GM12878 (cell line): ENCODE measurements around the gene ATXN2. TPM values are rescaled to one million over a fixed set of nuclear protein-coding genes. Genes with fewer than 3 reads are reported as not detected.

Source experiments
- ATAC-seq: fragments of 200-7000 bp; cut with Tn5 transposase; 3 replicates; pipeline ENCODE4 v1.9.1; 2020; ENCODE audit warnings: mild to moderate bottlenecking, moderate library complexity
- BruUV-seq: library from RNA; stranded (reverse); fragments of 400-500 nt; replicated peaks from 2 replicates; lab custom pipeline; 2021; lab: Mats Ljungman, UMichigan
- CTCF ChIA-PET: fragments of 300-600 bp; sonication (Branson Sonifier 250); formaldehyde crosslinking; extraction: SDS; loops from one replicate; lab custom pipeline; 2021; ENCODE audit warnings: inconsistent platforms; lab: Yijun Ruan, JAX
- POLR2A ChIA-PET: fragments of 350-600 bp; formaldehyde crosslinking; extraction: SDS; loops from one replicate; lab custom pipeline; 2021; ENCODE audit warnings: inconsistent platforms; lab: Charles Lee
- RAD21 ChIA-PET: fragments of 300-600 bp; sonication (Branson Sonifier 250); formaldehyde crosslinking; loops from one replicate; lab custom pipeline; 2023; ENCODE audit warnings: antibody characterized with exemption; ENCODE audit not compliant: unreplicated experiment; lab: Charles Lee
- SMC1A ChIA-PET: fragments of 300-600 bp; sonication (Branson Sonifier 250); formaldehyde crosslinking; loops from one replicate; lab custom pipeline; 2023; ENCODE audit not compliant: unreplicated experiment, uncharacterized antibody; lab: Charles Lee
- DNase-seq: peaks from one replicate; pipeline ENCODE4 v3.0.0-alpha.2; 2011; ENCODE audit warnings: low read depth, low spot score
- FAIRE-seq: peaks from 3 replicates; lab custom pipeline; 2011; peaks lifted over from hg19 to GRCh38; lab: Jason Lieb, UNC
- H2AFZ ChIP-seq: 2 replicates; pipeline ENCODE4 v1.6.0; 2011; ENCODE audit warnings: low read depth, low read length, control low read depth; ENCODE audit not compliant: control insufficient read depth
- H3K27ac ChIP-seq: 2 replicates; pipeline ENCODE4 v1.5.1; 2011; ENCODE audit warnings: control low read depth; ENCODE audit not compliant: control insufficient read depth, insufficient read depth
- H3K27me3 ChIP-seq, 2 experiments: replicated peaks in 1 of 2; 2 replicates each; pipeline versions ENCODE4 v1.6.0 to v1.6.1; 2011; ENCODE audit warnings: low read length in 1 of 2; ENCODE audit not compliant: control insufficient read depth in 2 of 2, insufficient read depth in 2 of 2
- H3K36me3 ChIP-seq, 2 experiments: 2 replicates each; pipeline ENCODE4 v1.5.1; 2011; ENCODE audit warnings: low read length in 1 of 2; ENCODE audit not compliant: control insufficient read depth in 2 of 2, insufficient read depth in 2 of 2
- H3K4me1 ChIP-seq: 2 replicates; pipeline ENCODE4 v1.6.1; 2011; ENCODE audit warnings: mild to moderate bottlenecking, low read length, moderate library complexity, mixed read lengths; ENCODE audit not compliant: control insufficient read depth, insufficient read depth
- H3K4me2 ChIP-seq: 2 replicates; pipeline ENCODE4 v1.6.0; 2011; ENCODE audit warnings: control low read depth; ENCODE audit not compliant: control insufficient read depth, insufficient read depth
- H3K4me3 ChIP-seq: fragments of 200-600 bp; sonication (generic); 2 replicates; pipeline ENCODE4 v1.5.1; 2016
- H3K79me2 ChIP-seq: 2 replicates; pipeline ENCODE4 v1.6.0; 2011; ENCODE audit warnings: low read length; ENCODE audit not compliant: control insufficient read depth, insufficient read depth
- H3K9ac ChIP-seq: 2 replicates; pipeline ENCODE4 v1.8.0; 2011; ENCODE audit warnings: low read length, control low read depth, mixed read lengths; ENCODE audit not compliant: control insufficient read depth, insufficient read depth
- H3K9me3 ChIP-seq: replicated peaks from 3 replicates; pipeline ENCODE4 v1.5.1; 2011; ENCODE audit warnings: mild to moderate bottlenecking, low read length; ENCODE audit not compliant: control insufficient read depth, insufficient read depth
- H4K20me1 ChIP-seq: 2 replicates; pipeline ENCODE4 v1.6.0; 2011; ENCODE audit not compliant: control insufficient read depth, insufficient read depth
- BCL11A ChIP-seq: IDR thresholded peaks from 2 replicates; pipeline ENCODE4 v1.6.1; 2011; ENCODE audit warnings: low read depth, low read length
- BRCA1 ChIP-seq: IDR thresholded peaks from 2 replicates; pipeline ENCODE4 v1.6.1; 2011; ENCODE audit warnings: low read depth, low read length, improper control_type of control experiment
- CREM ChIP-seq: IDR thresholded peaks from 2 replicates; pipeline ENCODE4 v1.6.1; 2014; ENCODE audit warnings: antibody characterized with exemption, low read depth
- ESRRA ChIP-seq: IDR thresholded peaks from 2 replicates; pipeline ENCODE4 v1.6.1; 2012; ENCODE audit warnings: mild to moderate bottlenecking, low read length, improper control_type of control experiment
- ETV6 ChIP-seq, 2 experiments: fragments of 450-650 bp in 1 of 2; IDR thresholded peaks in 1 of 2; conservative IDR thresholded peaks in 1 of 2; 2 replicates each; pipeline ENCODE4 v1.6.1; 2014; ENCODE audit warnings: antibody characterized with exemption in 1 of 2, borderline replicate concordance in 1 of 2, low read depth in 1 of 2, mild to moderate bottlenecking in 1 of 2, moderate library complexity in 1 of 2
- HDAC2 ChIP-seq: fragments of 200-600 bp; sonication (generic); IDR thresholded peaks from 2 replicates; pipeline ENCODE4 v1.6.1; 2017
- IKZF2 ChIP-seq, 2 experiments: fragments of 450-650 bp; IDR thresholded peaks; 2 replicates each; pipeline ENCODE4 v1.6.1; 2017; ENCODE audit warnings: mild to moderate bottlenecking in 2 of 2, moderate library complexity in 2 of 2
- IRF5 ChIP-seq: fragments of 450-650 bp; IDR thresholded peaks from 2 replicates; pipeline ENCODE4 v1.6.1; 2017; ENCODE audit warnings: borderline replicate concordance
- JUNB ChIP-seq: IDR thresholded peaks from 2 replicates; pipeline ENCODE4 v1.6.1; 2016; ENCODE audit warnings: antibody characterized with exemption, mild to moderate bottlenecking
- MAX ChIP-seq: IDR thresholded peaks from 2 replicates; pipeline ENCODE4 v1.6.1; 2012; ENCODE audit warnings: low read depth, low read length, improper control_type of control experiment
- MYB ChIP-seq: fragments of 150-350 bp; IDR thresholded peaks from 2 replicates; pipeline ENCODE4 v1.6.1; 2014; ENCODE audit warnings: mild to moderate bottlenecking, low read depth, low read length, borderline replicate concordance
- POLR2A ChIP-seq: IDR thresholded peaks from 2 replicates; pipeline ENCODE4 v1.6.1; 2011; ENCODE audit warnings: low read depth, mild to moderate bottlenecking, low read length
- RBBP5 ChIP-seq: fragments of 200-600 bp; sonication (generic); conservative IDR thresholded peaks from 2 replicates; pipeline ENCODE4 v1.6.1; 2016
- SMARCA5 ChIP-seq: fragments of 450-650 bp; IDR thresholded peaks from 2 replicates; pipeline ENCODE4 v1.6.1; 2017; ENCODE audit warnings: mild to moderate bottlenecking
- SUZ12 ChIP-seq: fragments of 200-600 bp; sonication (generic); IDR thresholded peaks from one replicate; pipeline ENCODE4 v1.6.1; 2018; ENCODE audit warnings: antibody characterized with exemption, mild to moderate bottlenecking; ENCODE audit not compliant: unreplicated experiment
- TBL1XR1 ChIP-seq: IDR thresholded peaks from 2 replicates; pipeline ENCODE4 v1.6.1; 2012; ENCODE audit warnings: low read depth, low read length, improper control_type of control experiment
- ZNF24 ChIP-seq: fragments of 450-650 bp; IDR thresholded peaks from 2 replicates; pipeline ENCODE4 v1.6.1; 2017; ENCODE audit warnings: antibody characterized with exemption, mild to moderate bottlenecking
- WGBS: methylation state at CpG from one replicate; pipeline ENCODE4 v1.1.6; 2016; ENCODE audit warnings: low lambda C conversion rate; ENCODE audit not compliant: insufficient replicate concordance, insufficient coverage; ENCODE audit errors: missing lambda C conversion rate; 5-methylcytosine and 5-hydroxymethylcytosine counted together
- in situ Hi-C: fragments of 300-500 bp; cut with MboI; formaldehyde crosslinking; loops from 9 replicates; pipeline ENCODE4 v1.14.3; 2018; ENCODE audit warnings: mixed read lengths
- intact Hi-C: fragments of 100-400 bp; cut with micrococcal nuclease; formaldehyde crosslinking; loops from one replicate; pipeline ENCODE4 v1.14.2; 2022; ENCODE audit not compliant: unreplicated experiment
- polyA plus RNA-seq, 11 experiments: library from polyadenylated mRNA; depleted of rRNA in 4 of 11; unstranded in 6 of 11; stranded (reverse) in 5 of 11; fragments of >200 nt; fragmentation: Nextera tagmentation in 4 of 11; fragmentation: Illumina TruSeq in 1 of 11; extraction: Ambion mirVana in 4 of 11; extraction: Trizol in 1 of 11; gene quantifications; 1 replicate in 1 of 11; 2 replicates in 10 of 11; pipeline versions ENCODE4 v1.2.1 to v1.2.3, GENCODE V29; 2011 to 2016; ENCODE audit warnings: inconsistent platforms in 2 of 11, missing spikeins in 2 of 11, low read depth in 1 of 11
- total RNA-seq, 4 experiments: library from RNA; depleted of rRNA in 3 of 4; stranded (reverse); fragments of >200 nt in 3 of 4; fragmentation: Illumina TruSeq in 1 of 4; extraction: Trizol in 1 of 4; gene quantifications; 2 replicates each; pipeline versions ENCODE4 v1.2.1 to v1.2.3, GENCODE V29; 2013 to 2021
- TF ChIP-seq, protein P1 (sequence below): fragments of 450-650 bp; IDR thresholded peaks from 2 replicates; pipeline ENCODE4 v1.6.1; 2017; ENCODE audit warnings: antibody characterized with exemption, mild to moderate bottlenecking, moderate library complexity
- TF ChIP-seq, protein P2 (sequence below): fragments of 450-650 bp; IDR thresholded peaks from 2 replicates; pipeline ENCODE4 v1.6.1; 2017; ENCODE audit warnings: mild to moderate bottlenecking

ATXN2 gene
- total and polyA plus RNA-seq, 10 of the 15 experiments (the other 5 are each of a cell fraction or from before 2014, with no cell fraction given): 8.8 to 31.5 (median 19.0) TPM

DNA sequence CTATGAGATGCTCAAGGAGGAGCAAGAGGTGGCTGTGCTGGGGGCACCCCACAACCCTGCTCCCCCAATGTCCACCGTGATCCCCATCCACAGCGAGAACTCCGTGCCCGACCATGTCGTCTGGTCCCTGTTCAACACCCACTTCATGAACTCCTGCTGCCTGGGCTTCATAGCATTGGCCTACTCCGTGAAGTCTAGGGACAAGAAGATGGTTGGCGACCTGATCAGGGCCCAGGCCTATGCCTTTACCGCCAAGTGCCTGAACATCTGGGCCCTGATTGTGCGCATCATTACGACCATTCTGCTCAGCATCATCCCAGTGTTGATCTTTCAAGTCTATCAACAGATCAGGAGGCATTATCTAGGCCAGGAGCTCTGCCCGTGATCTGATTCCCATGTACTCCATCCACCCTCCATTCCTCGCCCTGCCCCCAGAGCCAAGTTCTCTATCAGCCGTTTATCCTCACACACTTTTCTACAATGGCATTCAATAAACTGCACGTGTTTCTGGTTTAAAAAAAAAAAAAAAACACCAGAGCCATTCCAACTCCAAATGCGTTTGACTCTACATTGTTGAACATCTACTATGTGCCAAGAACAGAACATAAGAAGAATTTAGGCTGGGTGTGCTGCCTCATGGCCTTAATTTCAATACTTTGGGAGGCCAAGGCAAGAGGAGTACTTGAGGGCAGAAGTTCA, 17.5 kb downstream of the ATXN2 start:
- H3K4me2 ChIP-seq: no peak overlapping the region
- H3K27me3 ChIP-seq: no peaks in the 10 kb centered on the region
- H3K27ac ChIP-seq: no peak overlapping the region
- no peak for ATAC-seq
- DNase-seq: no peak
- no peaks in the 10 kb centered on the region; the same call in 1 of the 2 replicates for H4K20me1 ChIP-seq
- H3K36me3 ChIP-seq: peaks cover 1 to 6% of the 10 kb centered on the region in 2 experiments; a peak in 3 of 4 replicates
- no TSS peak for BruUV-seq
- FAIRE-seq: no peak
- peaks cover 49% of the 10 kb centered on the region for H3K79me2 ChIP-seq
- H3K9ac ChIP-seq: no peak overlapping the region
- POLR2A ChIA-PET: no interaction called here
- intact Hi-C loops (no loop called here), in situ Hi-C loops (no loop called here)
- RAD21 ChIA-PET: no interaction called here
- over 99% methylated on average over 15 of the region's 15 CpGs for WGBS
- SMC1A ChIA-PET: no interaction called here
- CTCF ChIA-PET: no interaction called here
- no peaks in the 10 kb centered on the region for H3K9me3 ChIP-seq
- H3K4me1 ChIP-seq: peaks cover 6% of the 10 kb centered on the region
- H3K4me3 ChIP-seq: no peak overlapping the region
- no peak overlapping the region for H2AFZ ChIP-seq
- TF ChIP-seq HDAC2 (no peak), SMARCA5 (no peak), ZNF24 (no peak), IRF5 (no peak), BCL11A (no peak), JUNB (no peak), IKZF2 (IDR thresholded peaks at IDR 0.05) (no peak), TBL1XR1 (no peak), MYB (no peak), BRCA1 (no peak), RBBP5 (no peak), ESRRA (no peak), POLR2A (no peak), MAX (no peak), CREM (no peak), ETV6 (conservative IDR thresholded peaks at IDR 0.05 in 1 of 2, IDR thresholded peaks at IDR 0.05 in 1 of 2; ENCODE audit: borderline replicate concordance in 1 of 2, low read depth in 1 of 2) (no peak), SUZ12 (no peak)
- TF ChIP-seq, protein P1, sequence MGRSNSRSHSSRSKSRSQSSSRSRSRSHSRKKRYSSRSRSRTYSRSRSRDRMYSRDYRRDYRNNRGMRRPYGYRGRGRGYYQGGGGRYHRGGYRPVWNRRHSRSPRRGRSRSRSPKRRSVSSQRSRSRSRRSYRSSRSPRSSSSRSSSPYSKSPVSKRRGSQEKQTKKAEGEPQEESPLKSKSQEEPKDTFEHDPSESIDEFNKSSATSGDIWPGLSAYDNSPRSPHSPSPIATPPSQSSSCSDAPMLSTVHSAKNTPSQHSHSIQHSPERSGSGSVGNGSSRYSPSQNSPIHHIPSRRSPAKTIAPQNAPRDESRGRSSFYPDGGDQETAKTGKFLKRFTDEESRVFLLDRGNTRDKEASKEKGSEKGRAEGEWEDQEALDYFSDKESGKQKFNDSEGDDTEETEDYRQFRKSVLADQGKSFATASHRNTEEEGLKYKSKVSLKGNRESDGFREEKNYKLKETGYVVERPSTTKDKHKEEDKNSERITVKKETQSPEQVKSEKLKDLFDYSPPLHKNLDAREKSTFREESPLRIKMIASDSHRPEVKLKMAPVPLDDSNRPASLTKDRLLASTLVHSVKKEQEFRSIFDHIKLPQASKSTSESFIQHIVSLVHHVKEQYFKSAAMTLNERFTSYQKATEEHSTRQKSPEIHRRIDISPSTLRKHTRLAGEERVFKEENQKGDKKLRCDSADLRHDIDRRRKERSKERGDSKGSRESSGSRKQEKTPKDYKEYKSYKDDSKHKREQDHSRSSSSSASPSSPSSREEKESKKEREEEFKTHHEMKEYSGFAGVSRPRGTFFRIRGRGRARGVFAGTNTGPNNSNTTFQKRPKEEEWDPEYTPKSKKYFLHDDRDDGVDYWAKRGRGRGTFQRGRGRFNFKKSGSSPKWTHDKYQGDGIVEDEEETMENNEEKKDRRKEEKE: no peak
- TF ChIP-seq, protein P2, sequence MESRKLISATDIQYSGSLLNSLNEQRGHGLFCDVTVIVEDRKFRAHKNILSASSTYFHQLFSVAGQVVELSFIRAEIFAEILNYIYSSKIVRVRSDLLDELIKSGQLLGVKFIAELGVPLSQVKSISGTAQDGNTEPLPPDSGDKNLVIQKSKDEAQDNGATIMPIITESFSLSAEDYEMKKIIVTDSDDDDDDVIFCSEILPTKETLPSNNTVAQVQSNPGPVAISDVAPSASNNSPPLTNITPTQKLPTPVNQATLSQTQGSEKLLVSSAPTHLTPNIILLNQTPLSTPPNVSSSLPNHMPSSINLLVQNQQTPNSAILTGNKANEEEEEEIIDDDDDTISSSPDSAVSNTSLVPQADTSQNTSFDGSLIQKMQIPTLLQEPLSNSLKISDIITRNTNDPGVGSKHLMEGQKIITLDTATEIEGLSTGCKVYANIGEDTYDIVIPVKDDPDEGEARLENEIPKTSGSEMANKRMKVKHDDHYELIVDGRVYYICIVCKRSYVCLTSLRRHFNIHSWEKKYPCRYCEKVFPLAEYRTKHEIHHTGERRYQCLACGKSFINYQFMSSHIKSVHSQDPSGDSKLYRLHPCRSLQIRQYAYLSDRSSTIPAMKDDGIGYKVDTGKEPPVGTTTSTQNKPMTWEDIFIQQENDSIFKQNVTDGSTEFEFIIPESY: no peak
